ENCODE data around the gene LYPD8. TPM values are rescaled to one million over a fixed set of nuclear protein-coding genes. Genes with fewer than 3 reads are reported as not detected.

The LYPD8 gene
- polyA plus RNA-seq, 1 donor from 2014 or later: not detected

GRCh38 chr1:248779350-248779749, 23.8 kb upstream of the LYPD8 start:
- Histone ChIP-seq H3K79me2 (replicated peaks; ENCODE audit: insufficient read depth, low read length) (no peaks in the 10 kb centered on the region), H3K4me2 (ENCODE audit: low read length) (no peak overlapping the region), H3K9ac (ENCODE audit: low read length) (no peak overlapping the region), H2AFZ (ENCODE audit: low read depth, low read length) (no peak overlapping the region), H3K4me3 (ENCODE audit: low read length) (no peak overlapping the region), H3K27ac (ENCODE audit: low read length) (no peak overlapping the region), H3F3A (ENCODE audit: insufficient read depth, low read length, poor library complexity, severe bottlenecking) (no peaks in the 10 kb centered on the region), H3K36me3 (ENCODE audit: insufficient read depth, low read length) (no peaks in the 10 kb centered on the region), H3K9me3 (ENCODE audit: low read length) (peaks cover 5% of the 10 kb centered on the region), H4K20me1 (ENCODE audit: insufficient read depth) (no peaks in the 10 kb centered on the region), H3K27me3 (ENCODE audit: insufficient read depth, low read depth, low read length) (no peaks in the 10 kb centered on the region), H3K9me2 (ENCODE audit: insufficient read depth, low read length) (no peaks in the 10 kb centered on the region)
- TF ChIP-seq EZH2 (IDR thresholded peaks at IDR 0.05; ENCODE audit: borderline replicate concordance, insufficient read depth, low read length, poor library complexity, severe bottlenecking) (no peak), POLR2AphosphoS5 (IDR thresholded peaks at IDR 0.05) (no peak), REST (IDR thresholded peaks at IDR 0.05; ENCODE audit: borderline replicate concordance) (no peak), EP300 (conservative IDR thresholded peaks at IDR 0.05; ENCODE audit: poor library complexity, severe bottlenecking) (no peak), RAD21 (conservative IDR thresholded peaks at IDR 0.05) (no peak), TAF1 (IDR thresholded peaks at IDR 0.05; ENCODE audit: low read depth) (no peak), CTCF (IDR thresholded peaks at IDR 0.05; ENCODE audit: poor library complexity, severe bottlenecking) (no peak), MXI1 (conservative IDR thresholded peaks at IDR 0.05; ENCODE audit: poor library complexity, severe bottlenecking) (no peak), SMC3 (conservative IDR thresholded peaks at IDR 0.05; ENCODE audit: poor library complexity) (no peak)

- H3K9me3 ChIP-seq (ENCODE audit: low read length): peaks cover 5% of the 10 kb centered on the region
- H3K9ac ChIP-seq (ENCODE audit: low read length): no peak overlapping the region
- H3K27me3 ChIP-seq (ENCODE audit: insufficient read depth, low read depth, low read length): no peaks in the 10 kb centered on the region
- H2AFZ ChIP-seq (ENCODE audit: low read depth, low read length): no peak overlapping the region
- H3K4me2 ChIP-seq (ENCODE audit: low read length): no peak overlapping the region
- H4K20me1 ChIP-seq (ENCODE audit: insufficient read depth): no peaks in the 10 kb centered on the region
- TF ChIP-seq RAD21 (conservative IDR thresholded peaks at IDR 0.05): no peak
- TF ChIP-seq SMC3 (conservative IDR thresholded peaks at IDR 0.05; ENCODE audit: poor library complexity): no peak
- no peak for TF ChIP-seq CTCF (IDR thresholded peaks at IDR 0.05; ENCODE audit: poor library complexity, severe bottlenecking)
- no peak for TF ChIP-seq EP300 (conservative IDR thresholded peaks at IDR 0.05; ENCODE audit: poor library complexity, severe bottlenecking)
- no peak for TF ChIP-seq REST (IDR thresholded peaks at IDR 0.05; ENCODE audit: borderline replicate concordance)
- no peak for TF ChIP-seq EZH2 (IDR thresholded peaks at IDR 0.05; ENCODE audit: borderline replicate concordance, insufficient read depth, low read length, poor library complexity, severe bottlenecking)
- no peaks in the 10 kb centered on the region for H3K36me3 ChIP-seq (ENCODE audit: insufficient read depth, low read length)
- H3K9me2 ChIP-seq (ENCODE audit: insufficient read depth, low read length): no peaks in the 10 kb centered on the region
- no peak overlapping the region for H3K27ac ChIP-seq (ENCODE audit: low read length)
- no peaks in the 10 kb centered on the region for H3K79me2 ChIP-seq (replicated peaks; ENCODE audit: insufficient read depth, low read length)
- no peaks in the 10 kb centered on the region for H3F3A ChIP-seq (ENCODE audit: insufficient read depth, low read length, poor library complexity, severe bottlenecking)
- H3K4me3 ChIP-seq (ENCODE audit: low read length): no peak overlapping the region
These were observed 23.3 kb upstream of the LYPD8 start for GRCh38 chr1:248778906-248779305.
